SK-N-SH treated with all-trans-retinoic acid at 6 μM for 48 hours (cell line): ENCODE results near the gene RPL18.

Experiments
- ARNTL ChIP-seq: fragments of 450-650 bp; formaldehyde crosslinking; IDR thresholded peaks from 2 replicates; pipeline ENCODE4 v1.5.0; 2020; ENCODE audit warnings: low read depth, mild to moderate bottlenecking, moderate library complexity, borderline replicate concordance
- ESRRG ChIP-seq: fragments of 250-450 bp; sonication (Bioruptor Pico); IDR thresholded peaks from 2 replicates; pipeline ENCODE4 v1.6.1; 2021; ENCODE audit warnings: mild to moderate bottlenecking
- ISL1 ChIP-seq: fragments of 250-450 bp; sonication (Bioruptor Pico); IDR thresholded peaks from 2 replicates; pipeline ENCODE4 v2.1.2; 2022; ENCODE audit warnings: mild to moderate bottlenecking, moderate library complexity
- OSR1 ChIP-seq: fragments of 250-450 bp; sonication (Bioruptor Pico); IDR thresholded peaks from 2 replicates; pipeline ENCODE4 v1.8.0; 2022; ENCODE audit warnings: moderate library complexity, mild to moderate bottlenecking, inconsistent platforms
- PPARA ChIP-seq: fragments of 250-450 bp; sonication (Bioruptor Pico); IDR thresholded peaks from 2 replicates; pipeline ENCODE4 v1.5.0; 2020; ENCODE audit warnings: mild to moderate bottlenecking, borderline replicate concordance
- RARB ChIP-seq: fragments of 250-450 bp; sonication (Bioruptor Pico); IDR thresholded peaks from 2 replicates; pipeline ENCODE4 v1.8.0; 2021; ENCODE audit warnings: mild to moderate bottlenecking, moderate library complexity
- ZFP3 ChIP-seq: fragments of 250-450 bp; sonication (Bioruptor Pico); IDR thresholded peaks from 2 replicates; pipeline ENCODE4 v1.5.0; 2020; ENCODE audit warnings: mild to moderate bottlenecking, moderate library complexity
- ZFP30 ChIP-seq: fragments of 450-650 bp; formaldehyde crosslinking; IDR thresholded peaks from 2 replicates; pipeline ENCODE4 v1.5.0; 2022; ENCODE audit warnings: mild to moderate bottlenecking, moderate library complexity
- ZNF565 ChIP-seq: fragments of 450-650 bp; formaldehyde crosslinking; conservative IDR thresholded peaks from 2 replicates; pipeline ENCODE4 v1.5.0; 2020; ENCODE audit warnings: low read depth, mild to moderate bottlenecking, moderate library complexity
- ZNF70 ChIP-seq: fragments of 450-650 bp; formaldehyde crosslinking; IDR thresholded peaks from 2 replicates; pipeline ENCODE4 v1.5.0; 2020; ENCODE audit warnings: mild to moderate bottlenecking, moderate library complexity
- TF ChIP-seq, protein P1 (sequence below): fragments of 250-450 bp; sonication (Bioruptor Pico); IDR thresholded peaks from 2 replicates; pipeline ENCODE4 v1.8.0; 2020; ENCODE audit warnings: mild to moderate bottlenecking, moderate library complexity, borderline replicate concordance
- TF ChIP-seq, protein P2 (sequence below): fragments of 250-450 bp; sonication (Bioruptor Pico); IDR thresholded peaks from 2 replicates; pipeline ENCODE4 v1.8.0; 2021; ENCODE audit warnings: low read depth, mild to moderate bottlenecking, moderate library complexity, borderline replicate concordance
- TF ChIP-seq, protein P3 (sequence below): fragments of 250-450 bp; sonication (Bioruptor Pico); IDR thresholded peaks from 2 replicates; pipeline ENCODE4 v1.5.1; 2020; ENCODE audit warnings: low read depth, mild to moderate bottlenecking, moderate library complexity
- TF ChIP-seq, protein P4 (sequence below): fragments of 250-450 bp; sonication (Bioruptor Pico); IDR thresholded peaks from 2 replicates; pipeline ENCODE4 v1.5.0; 2020; ENCODE audit warnings: mild to moderate bottlenecking, moderate library complexity

DNA sequence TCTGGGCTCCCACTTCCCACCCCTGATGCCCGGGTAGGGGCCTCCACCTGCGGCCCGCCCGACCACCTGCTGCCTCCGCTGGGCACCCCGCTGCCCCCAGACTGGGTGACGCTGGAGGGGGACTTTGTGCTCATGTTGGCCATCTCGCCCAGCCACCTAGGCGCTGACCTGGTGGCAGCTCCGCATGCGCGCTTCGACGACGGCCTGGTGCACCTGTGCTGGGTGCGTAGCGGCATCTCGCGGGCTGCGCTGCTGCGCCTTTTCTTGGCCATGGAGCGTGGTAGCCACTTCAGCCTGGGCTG is 10.3 kb upstream of the RPL18 start:
- TF ChIP-seq RARB (CRISPR knock-in tag) (no peak), ZNF70 (CRISPR knock-in tag) (no peak), ARNTL (CRISPR knock-in tag) (no peak), ZFP3 (no peak), ESRRG (CRISPR knock-in tag) (no peak), PPARA (CRISPR knock-in tag) (no peak), OSR1 (CRISPR knock-in tag) (no peak), ZFP30 (CRISPR knock-in tag) (no peak), ZNF565 (no peak), ISL1 (CRISPR knock-in tag) (no peak)
- TF ChIP-seq, protein P1, sequence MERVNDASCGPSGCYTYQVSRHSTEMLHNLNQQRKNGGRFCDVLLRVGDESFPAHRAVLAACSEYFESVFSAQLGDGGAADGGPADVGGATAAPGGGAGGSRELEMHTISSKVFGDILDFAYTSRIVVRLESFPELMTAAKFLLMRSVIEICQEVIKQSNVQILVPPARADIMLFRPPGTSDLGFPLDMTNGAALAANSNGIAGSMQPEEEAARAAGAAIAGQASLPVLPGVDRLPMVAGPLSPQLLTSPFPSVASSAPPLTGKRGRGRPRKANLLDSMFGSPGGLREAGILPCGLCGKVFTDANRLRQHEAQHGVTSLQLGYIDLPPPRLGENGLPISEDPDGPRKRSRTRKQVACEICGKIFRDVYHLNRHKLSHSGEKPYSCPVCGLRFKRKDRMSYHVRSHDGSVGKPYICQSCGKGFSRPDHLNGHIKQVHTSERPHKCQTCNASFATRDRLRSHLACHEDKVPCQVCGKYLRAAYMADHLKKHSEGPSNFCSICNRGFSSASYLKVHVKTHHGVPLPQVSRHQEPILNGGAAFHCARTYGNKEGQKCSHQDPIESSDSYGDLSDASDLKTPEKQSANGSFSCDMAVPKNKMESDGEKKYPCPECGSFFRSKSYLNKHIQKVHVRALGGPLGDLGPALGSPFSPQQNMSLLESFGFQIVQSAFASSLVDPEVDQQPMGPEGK (CRISPR knock-in tag), result no peak
- TF ChIP-seq, protein P2, sequence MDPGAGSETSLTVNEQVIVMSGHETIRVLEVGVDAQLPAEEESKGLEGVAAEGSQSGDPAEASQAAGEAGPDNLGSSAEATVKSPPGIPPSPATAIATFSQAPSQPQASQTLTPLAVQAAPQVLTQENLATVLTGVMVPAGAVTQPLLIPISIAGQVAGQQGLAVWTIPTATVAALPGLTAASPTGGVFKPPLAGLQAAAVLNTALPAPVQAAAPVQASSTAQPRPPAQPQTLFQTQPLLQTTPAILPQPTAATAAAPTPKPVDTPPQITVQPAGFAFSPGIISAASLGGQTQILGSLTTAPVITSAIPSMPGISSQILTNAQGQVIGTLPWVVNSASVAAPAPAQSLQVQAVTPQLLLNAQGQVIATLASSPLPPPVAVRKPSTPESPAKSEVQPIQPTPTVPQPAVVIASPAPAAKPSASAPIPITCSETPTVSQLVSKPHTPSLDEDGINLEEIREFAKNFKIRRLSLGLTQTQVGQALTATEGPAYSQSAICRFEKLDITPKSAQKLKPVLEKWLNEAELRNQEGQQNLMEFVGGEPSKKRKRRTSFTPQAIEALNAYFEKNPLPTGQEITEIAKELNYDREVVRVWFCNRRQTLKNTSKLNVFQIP (CRISPR knock-in tag), result no peak
- TF ChIP-seq, protein P3, sequence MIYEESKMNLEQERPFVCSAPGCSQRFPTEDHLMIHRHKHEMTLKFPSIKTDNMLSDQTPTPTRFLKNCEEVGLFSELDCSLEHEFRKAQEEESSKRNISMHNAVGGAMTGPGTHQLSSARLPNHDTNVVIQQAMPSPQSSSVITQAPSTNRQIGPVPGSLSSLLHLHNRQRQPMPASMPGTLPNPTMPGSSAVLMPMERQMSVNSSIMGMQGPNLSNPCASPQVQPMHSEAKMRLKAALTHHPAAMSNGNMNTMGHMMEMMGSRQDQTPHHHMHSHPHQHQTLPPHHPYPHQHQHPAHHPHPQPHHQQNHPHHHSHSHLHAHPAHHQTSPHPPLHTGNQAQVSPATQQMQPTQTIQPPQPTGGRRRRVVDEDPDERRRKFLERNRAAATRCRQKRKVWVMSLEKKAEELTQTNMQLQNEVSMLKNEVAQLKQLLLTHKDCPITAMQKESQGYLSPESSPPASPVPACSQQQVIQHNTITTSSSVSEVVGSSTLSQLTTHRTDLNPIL, result no peak
- TF ChIP-seq, protein P4, sequence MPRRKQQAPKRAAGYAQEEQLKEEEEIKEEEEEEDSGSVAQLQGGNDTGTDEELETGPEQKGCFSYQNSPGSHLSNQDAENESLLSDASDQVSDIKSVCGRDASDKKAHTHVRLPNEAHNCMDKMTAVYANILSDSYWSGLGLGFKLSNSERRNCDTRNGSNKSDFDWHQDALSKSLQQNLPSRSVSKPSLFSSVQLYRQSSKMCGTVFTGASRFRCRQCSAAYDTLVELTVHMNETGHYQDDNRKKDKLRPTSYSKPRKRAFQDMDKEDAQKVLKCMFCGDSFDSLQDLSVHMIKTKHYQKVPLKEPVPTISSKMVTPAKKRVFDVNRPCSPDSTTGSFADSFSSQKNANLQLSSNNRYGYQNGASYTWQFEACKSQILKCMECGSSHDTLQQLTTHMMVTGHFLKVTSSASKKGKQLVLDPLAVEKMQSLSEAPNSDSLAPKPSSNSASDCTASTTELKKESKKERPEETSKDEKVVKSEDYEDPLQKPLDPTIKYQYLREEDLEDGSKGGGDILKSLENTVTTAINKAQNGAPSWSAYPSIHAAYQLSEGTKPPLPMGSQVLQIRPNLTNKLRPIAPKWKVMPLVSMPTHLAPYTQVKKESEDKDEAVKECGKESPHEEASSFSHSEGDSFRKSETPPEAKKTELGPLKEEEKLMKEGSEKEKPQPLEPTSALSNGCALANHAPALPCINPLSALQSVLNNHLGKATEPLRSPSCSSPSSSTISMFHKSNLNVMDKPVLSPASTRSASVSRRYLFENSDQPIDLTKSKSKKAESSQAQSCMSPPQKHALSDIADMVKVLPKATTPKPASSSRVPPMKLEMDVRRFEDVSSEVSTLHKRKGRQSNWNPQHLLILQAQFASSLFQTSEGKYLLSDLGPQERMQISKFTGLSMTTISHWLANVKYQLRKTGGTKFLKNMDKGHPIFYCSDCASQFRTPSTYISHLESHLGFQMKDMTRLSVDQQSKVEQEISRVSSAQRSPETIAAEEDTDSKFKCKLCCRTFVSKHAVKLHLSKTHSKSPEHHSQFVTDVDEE (CRISPR knock-in tag), result no peak
